ENCODE measurements around the gene CCDC89.

Gene CCDC89

GRCh38 chr11:85664615-85665481, 21.1 kb downstream of the CCDC89 start, which contains the start of gene CREBZF:
Gene CREBZF (minus strand): TSS chr11:85665129. CDS start chr11:85664875, 254 bp downstream.
- no peak for TF ChIP-seq CTCF (IDR thresholded peaks at IDR 0.05; ENCODE audit: borderline replicate concordance, control extremely low read depth, extremely low read depth, insufficient read depth, missing control alignments)
- DNase-seq (ENCODE audit: low spot score), result peak; percentile 94
- in situ Hi-C loops (cut with MboI; ENCODE audit: low sequenced_read_pairs, unreplicated experiment), result no loop called here

GRCh38 chr11:85663753-85664614, 22.0 kb downstream of the CCDC89 start:
- peak; percentile 56 for TF ChIP-seq CTCF (IDR thresholded peaks at IDR 0.05; ENCODE audit: borderline replicate concordance, control extremely low read depth, extremely low read depth, insufficient read depth, missing control alignments)
- DNase-seq (ENCODE audit: low spot score), result peak; percentile 87
- in situ Hi-C loops (cut with MboI; ENCODE audit: low sequenced_read_pairs, unreplicated experiment), result no loop called here

- DNase-seq (ENCODE audit: low spot score), result no peak
- TF ChIP-seq CTCF (IDR thresholded peaks at IDR 0.05; ENCODE audit: borderline replicate concordance, control extremely low read depth, extremely low read depth, insufficient read depth, missing control alignments), result no peak
Observed at GRCh38 chr11:85663080-85663752, 22.8 kb downstream of the CCDC89 start.

GRCh38 chr11:85661972-85662664, 23.9 kb downstream of the CCDC89 start:
- DNase-seq (ENCODE audit: low spot score), result no peak
- in situ Hi-C loops (cut with MboI; ENCODE audit: low sequenced_read_pairs, unreplicated experiment), result no loop called here
- TF ChIP-seq CTCF (IDR thresholded peaks at IDR 0.05; ENCODE audit: borderline replicate concordance, control extremely low read depth, extremely low read depth, insufficient read depth, missing control alignments), result no peak

More at GRCh38 chr11:85663080-85663752, 22.8 kb downstream of the CCDC89 start:
- in situ Hi-C loops (cut with MboI; ENCODE audit: low sequenced_read_pairs, unreplicated experiment), result no loop called here

GRCh38 chr11:85658180-85658579, 27.8 kb downstream of the CCDC89 start:
- in situ Hi-C loops (cut with MboI; ENCODE audit: low sequenced_read_pairs, unreplicated experiment), result no loop called here
- TF ChIP-seq CTCF (IDR thresholded peaks at IDR 0.05; ENCODE audit: borderline replicate concordance, control extremely low read depth, extremely low read depth, insufficient read depth, missing control alignments), result no peak
- no peak for DNase-seq (ENCODE audit: low spot score)
